Peyer's patch (tissue), 4 donors: Measurements from ENCODE around the gene HSPB6.

Experiments
- POLR2A ChIP-seq, 2 donors: fragments of 450-650 bp; IDR thresholded peaks; one replicate each; pipeline ENCODE4 v1.5.1; 2017; ENCODE audit warnings: antibody characterized with exemption in 2 of 2, mild to moderate bottlenecking in 2 of 2, moderate library complexity in 2 of 2
- TF ChIP-seq, protein P1 (sequence below), 6 experiments: fragments of 450-650 bp in 4 of 6; fragments of 200-600 bp in 2 of 6; sonication (generic) in 1 of 6; IDR thresholded peaks; one replicate each; pipeline ENCODE4 v1.5.1; 2017 to 2019; ENCODE audit warnings: antibody characterized with exemption in 6 of 6, mild to moderate bottlenecking in 3 of 6, moderate library complexity in 1 of 6

- TF ChIP-seq, protein P1, sequence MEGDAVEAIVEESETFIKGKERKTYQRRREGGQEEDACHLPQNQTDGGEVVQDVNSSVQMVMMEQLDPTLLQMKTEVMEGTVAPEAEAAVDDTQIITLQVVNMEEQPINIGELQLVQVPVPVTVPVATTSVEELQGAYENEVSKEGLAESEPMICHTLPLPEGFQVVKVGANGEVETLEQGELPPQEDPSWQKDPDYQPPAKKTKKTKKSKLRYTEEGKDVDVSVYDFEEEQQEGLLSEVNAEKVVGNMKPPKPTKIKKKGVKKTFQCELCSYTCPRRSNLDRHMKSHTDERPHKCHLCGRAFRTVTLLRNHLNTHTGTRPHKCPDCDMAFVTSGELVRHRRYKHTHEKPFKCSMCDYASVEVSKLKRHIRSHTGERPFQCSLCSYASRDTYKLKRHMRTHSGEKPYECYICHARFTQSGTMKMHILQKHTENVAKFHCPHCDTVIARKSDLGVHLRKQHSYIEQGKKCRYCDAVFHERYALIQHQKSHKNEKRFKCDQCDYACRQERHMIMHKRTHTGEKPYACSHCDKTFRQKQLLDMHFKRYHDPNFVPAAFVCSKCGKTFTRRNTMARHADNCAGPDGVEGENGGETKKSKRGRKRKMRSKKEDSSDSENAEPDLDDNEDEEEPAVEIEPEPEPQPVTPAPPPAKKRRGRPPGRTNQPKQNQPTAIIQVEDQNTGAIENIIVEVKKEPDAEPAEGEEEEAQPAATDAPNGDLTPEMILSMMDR (IDR thresholded peaks at IDR 0.05): no peak
- TF ChIP-seq POLR2A (IDR thresholded peaks at IDR 0.05): no peak
Measured at GRCh38 chr19:35774274-35775045, 17.6 kb upstream of the HSPB6 start.
